HG03558 (cell line): Measurements from ENCODE around the gene GNLY.

Source experiments
- ATAC-seq: cut with Tn5 transposase; IDR thresholded peaks from one replicate; pipeline ENCODE4 v1.9.1; 2021; ENCODE audit warnings: moderate number of reproducible peaks; ENCODE audit not compliant: unreplicated experiment; ENCODE audit errors: extremely low read depth

GNLY gene

DNA sequence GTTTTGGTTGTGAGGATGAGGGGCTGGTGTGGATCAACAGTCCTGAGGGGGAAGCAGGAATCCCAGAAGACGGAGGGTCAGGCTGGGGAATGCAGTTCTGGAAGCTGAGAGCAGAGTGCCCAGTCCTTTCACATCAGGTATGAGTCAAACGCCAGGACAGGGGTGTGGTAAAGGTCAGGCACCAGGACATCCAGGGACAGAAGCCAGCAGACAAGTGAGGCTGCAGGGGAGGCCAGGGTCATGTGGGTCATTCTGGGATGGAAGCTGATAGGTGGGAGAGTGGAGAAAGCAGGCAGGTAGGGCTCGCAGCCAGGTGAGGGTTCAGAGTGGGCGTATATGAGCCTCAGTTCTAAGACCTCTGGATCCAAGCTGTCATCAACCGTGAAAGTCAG, 12.8 kb upstream of the GNLY start:
- ATAC-seq = no peak

DNA sequence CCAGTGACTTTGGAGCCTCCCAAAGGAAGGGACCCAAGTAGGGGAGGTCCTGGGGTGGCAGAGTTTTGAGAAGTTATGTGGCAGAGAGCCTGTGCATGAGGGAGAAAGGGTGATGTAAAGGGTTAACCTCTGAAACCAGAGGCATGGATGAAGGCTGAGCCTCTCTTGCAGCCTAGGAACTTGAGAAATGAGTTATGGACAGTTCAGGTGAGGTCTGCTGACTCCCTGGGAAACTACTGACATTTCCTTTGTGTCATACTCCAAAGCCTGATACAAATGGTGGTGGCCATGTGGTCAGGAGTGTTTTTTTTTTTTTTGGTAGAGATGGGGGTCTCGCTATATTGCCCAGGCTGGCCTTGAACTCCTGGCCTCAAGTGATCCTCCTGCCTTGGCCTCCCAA, 12.4 kb upstream of the GNLY start:
- no peak for ATAC-seq

DNA sequence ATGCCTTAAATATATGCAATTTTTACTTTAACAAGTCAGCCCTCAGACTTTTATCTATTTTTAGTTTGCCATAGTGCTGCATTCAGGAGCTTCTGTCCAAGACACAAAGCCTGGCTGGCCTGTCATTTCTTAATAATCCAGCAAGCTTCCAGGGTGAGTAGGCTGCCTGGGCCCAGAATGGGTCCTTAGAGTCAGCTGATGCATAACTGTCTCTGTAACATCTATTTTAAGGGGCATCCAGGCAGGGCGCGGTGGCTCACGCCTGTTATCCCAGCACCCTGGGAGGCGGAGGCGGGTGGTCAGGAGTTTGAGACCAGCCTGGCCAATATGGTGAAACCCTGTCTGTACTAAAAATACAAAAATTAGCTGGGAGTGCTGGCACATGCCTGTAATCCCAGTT, 11.8 kb upstream of the GNLY start:
- ATAC-seq = no peak

DNA sequence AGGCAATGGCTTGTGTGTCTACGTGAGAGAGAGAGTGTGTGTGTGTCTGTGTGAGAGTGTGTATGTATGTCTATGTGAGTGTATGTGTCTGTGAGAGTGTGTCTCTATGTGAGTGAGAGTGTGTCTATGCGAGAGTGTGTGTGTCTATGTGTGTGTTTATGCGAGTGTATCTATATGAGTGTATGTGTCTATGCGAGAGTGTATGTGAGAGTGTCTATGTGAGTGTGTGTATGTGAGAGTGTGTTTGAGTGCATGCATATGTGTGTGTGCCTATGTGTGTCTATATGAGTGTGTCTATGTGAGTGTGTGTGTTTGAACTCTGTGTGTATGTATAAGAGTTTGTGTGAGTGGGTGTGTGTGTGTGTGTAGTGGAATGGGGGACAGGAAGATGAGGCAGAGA, 9.8 kb upstream of the GNLY start:
- no peak for ATAC-seq

DNA sequence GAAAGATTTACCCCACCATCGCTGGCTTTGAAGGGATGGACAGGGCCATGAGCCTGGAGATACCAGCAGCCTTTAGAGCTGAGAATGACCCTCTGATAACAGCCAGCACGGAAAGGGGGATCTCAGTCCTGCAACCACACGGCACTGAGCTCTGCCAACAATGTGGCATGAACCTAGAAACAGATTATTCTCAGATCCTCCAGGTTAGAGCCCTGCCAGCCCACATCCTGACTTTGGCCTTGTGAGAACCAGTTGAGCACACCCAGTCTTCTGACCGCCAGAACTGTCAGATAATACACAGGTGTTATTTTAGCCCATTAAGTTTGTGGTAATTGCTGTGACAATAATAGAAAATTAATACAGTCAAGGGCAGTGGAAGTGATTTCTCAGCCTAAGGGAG, 9.4 kb upstream of the GNLY start:
- no peak for ATAC-seq

DNA sequence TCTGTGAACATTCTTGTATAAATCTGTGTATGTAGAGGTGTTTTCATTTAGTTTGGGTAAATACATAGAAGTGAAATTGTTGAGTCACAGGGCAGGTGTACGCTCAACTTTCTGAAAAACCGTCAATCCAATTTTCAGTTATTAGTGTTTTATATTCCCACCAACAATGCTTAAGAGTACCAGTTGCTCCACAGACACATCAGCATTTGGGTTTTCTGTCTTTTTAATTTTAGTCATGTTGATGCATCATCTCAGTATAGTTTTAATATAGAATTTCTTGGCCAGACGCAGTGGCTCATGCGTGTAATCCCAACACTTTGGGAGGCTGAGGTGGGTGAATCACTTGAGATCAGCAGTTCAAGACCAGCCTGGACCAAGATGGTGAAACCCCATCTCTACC, 3.2 kb upstream of the GNLY start:
- ATAC-seq = no peak

DNA sequence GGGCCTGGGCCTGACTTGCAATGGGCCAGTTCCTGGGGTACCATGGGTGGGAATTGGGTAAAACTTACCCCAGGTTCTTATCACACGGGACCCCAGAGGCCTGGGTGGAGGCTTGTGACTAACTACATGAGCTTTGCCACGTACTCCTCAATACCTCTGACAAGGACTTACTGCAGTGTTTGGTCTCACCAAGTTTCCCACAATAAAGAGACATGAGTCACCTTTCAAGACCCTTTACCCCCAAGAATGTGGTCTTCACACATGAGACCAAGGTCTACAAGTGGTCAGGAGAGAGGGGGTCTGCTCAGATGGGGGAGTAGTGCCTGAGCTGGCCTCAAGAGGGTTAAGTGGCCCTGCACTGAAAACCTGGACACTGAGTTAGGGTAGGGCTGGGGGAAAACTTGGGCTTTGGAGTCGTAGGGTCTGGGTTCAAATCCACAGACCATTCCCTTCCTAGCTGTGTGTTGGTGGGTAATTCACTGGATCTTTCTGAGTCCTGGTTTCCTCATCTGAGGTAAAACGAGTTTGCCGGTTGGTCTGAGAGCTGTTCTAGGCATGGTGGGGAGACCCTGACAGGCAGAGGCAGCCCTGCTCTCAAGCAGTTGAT, 2.0 kb upstream of the GNLY start:
- no peak for ATAC-seq

DNA sequence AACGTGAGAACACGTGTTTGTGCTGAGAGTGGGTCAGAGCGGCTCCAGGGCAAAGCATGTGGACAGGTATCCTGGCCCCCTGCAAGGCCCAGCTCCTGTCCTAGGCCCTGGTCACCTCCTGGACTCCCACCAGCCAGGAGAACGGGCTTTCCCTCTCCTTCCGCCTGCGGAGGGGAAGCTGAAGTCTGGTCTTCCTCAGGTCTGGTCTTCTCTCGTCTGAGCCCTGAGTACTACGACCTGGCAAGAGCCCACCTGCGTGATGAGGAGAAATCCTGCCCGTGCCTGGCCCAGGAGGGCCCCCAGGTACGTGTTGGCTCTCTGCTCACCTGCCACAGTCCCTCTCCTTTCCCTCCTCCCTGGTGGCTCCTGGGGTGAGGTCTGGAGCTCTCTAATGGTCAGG, 963 bp downstream of the GNLY start:
- no peak for ATAC-seq

DNA sequence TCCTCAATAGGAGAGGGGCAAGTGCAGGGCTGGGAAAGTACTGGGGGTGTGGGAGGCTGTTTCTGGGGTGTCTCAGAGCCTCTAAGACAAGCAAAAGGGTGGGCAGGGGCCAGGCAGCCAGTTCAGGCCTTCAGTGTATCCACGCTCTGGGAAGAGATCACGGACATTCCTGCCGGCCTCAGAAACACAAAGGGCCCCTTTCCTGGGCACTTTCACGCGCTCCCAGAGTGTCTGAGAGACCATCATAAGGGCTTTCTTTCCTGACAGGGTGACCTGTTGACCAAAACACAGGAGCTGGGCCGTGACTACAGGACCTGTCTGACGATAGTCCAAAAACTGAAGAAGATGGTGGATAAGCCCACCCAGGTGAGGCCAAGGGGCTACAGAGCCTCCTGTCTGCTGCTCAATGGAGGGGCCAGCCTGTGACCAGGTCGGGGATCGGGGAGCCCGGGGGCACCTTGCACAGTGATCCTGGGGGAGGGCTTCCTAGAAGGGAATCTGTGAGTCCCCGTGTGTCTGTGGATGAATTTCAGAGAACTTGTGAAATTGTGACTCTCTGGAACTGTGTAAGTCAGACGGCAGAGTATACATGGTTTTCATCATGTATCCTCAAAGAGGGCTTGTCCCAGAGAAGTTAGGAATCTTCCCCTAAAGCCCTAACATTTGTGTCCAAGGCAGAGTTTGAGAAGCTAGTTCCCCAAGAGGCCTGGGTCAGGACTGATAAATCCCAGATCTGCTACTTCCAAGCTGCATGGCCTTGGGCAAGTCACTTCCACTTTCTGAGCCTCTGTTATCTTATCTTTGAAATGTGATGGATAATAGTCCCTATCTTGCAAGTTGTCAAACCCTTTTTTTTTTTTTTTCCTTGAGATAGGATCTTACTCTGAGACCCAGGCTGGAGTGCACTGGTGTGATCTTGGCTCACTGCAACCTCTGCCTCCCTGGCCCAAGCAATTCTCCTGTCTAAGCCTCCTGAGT, 1.8 kb downstream of the GNLY start:
- no peak for ATAC-seq

DNA sequence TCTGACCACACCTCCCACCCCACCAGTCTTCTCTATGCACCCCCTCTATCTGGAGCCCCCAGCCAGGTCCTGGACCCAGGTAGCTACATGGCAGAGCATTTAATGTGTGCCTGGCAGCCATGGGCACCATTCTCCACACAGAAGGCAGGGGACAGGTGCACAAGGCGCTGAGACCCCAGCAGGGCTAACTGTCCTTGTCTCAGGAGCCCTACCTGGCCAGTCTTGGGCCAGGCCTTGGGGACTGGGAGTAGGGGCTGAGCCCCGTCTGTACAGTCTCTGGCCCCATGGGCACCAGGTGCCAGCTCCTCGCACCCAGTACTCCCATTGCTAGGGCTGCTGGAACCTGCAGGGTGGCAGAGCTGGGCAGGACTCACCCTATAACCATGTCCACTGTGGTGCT, 2.9 kb downstream of the GNLY start:
- no peak for ATAC-seq

DNA sequence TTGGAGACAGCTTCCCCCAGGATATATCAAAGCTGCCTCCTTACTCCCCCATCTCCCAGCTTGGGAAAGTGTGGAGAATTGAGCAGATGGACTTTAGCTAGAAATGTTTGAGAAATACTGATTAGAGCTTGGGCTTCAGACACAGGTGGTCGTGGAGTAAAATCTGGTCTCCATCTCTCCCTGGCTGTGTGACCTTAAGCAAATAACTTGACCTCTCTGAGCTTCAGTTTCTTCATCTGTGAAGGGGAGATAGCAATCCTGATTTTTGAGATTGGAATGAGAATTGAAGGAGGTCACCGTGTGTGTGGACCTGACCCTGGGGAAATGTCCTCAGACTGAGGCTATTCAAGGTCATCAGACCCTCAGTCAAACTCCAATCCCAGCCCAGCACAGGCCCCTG, 3.6 kb downstream of the GNLY start:
- no peak for ATAC-seq

DNA sequence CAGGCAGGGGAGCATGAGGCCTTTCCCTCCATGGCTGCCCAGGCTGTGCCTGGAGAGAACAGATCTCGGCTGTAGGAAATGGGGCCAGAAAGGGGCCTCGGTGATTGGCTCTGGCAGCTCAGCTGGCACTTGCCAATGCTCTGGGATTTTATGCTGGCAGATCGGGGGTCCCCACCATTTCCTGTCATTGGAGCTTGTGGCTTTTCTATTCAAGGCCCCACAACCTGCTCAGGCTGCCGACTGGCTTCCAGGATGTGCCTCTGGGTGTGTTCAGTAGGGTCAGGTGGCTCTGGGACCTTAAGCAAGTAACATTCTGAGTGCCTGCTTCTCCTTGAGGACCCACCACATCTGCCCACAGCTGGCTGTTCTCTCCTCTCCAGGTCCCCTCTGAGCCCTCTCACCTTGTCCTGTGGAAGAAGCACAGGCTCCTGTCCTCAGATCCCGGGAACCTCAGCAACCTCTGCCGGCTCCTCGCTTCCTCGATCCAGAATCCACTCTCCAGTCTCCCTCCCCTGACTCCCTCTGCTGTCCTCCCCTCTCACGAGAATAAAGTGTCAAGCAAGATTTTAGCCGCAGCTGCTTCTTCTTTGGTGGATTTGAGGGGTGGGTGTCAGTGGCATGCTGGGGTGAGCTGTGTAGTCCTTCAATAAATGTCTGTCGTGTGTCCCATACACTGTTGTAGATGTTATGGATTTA, 4.2 kb downstream of the GNLY start:
- ATAC-seq = no peak

DNA sequence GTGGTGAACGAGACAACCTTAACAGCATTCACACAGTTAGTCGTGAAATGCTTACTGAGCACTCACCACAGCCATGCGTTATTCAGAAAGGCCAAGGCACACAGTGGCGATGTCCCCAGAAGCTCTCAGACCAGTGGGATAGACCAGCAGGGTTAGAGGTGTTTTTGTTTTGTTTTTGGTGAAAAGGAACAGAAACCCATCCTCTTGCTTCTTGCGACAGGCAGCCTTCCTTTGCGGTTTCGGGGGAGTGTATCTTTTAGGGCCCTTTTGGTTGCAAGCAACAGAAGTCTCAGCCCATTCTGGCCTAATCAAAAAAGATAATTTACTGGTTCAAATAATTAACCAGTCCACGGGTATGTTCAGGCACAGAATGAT, 4.7 kb downstream of the GNLY start:
- ATAC-seq = no peak

DNA sequence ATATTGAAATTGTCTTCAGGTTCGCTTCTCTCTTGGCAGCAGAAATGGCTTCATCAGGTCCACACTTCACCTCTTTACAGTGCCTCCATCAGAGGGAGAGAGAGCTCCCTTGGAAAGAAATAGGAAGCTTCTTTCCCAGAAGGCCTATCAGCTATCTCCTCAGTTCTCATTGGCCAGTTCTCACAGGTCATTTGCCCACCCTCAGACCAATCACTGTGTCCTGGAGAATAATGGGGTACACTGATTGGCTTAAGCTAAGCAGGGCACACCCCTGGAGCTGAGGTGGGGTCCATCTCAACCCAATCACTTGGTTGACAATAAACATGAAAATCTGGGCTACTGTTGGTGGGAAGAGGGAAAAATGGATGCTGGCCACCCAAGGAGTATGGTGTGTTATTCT, 5.2 kb downstream of the GNLY start:
- ATAC-seq = no peak

DNA sequence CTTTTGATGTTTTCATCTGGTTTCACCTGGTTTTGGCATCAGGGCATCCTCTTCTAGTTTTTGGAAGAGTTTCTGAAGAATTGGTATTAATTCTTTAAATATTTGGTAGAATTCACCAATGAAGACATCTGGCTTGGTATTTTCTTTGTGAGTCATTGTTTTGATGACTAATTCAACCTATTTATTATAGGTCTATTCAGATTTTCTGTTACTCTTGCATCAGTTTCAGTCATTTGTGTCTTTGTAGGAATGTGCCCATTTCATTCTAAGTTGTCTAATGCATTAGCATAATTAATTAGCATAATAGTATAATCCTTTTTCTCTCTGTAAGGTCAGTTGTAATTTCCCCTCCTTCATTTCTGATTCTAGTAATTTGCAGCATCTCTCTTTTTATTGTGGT, 8.0 kb downstream of the GNLY start:
- no peak for ATAC-seq

DNA sequence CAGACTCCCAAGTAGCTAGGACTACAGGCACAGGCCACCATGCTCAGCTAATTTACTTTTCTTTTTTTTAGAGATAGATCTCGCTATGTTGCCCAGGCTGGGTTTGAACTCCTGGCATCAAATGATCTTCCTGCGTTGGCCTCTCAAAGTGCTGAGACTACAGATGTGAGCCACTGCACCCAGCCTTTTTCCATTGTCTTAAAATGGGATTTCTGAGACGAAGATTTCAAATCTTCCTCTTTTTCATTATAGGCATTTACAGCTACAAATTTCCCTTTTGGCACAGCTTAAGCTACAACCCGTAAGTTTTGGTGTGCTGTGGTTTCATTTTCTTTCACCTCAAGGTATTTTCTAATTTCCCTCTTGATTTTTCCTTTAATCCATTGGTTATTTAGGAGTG, 8.6 kb downstream of the GNLY start:
- no peak for ATAC-seq

DNA sequence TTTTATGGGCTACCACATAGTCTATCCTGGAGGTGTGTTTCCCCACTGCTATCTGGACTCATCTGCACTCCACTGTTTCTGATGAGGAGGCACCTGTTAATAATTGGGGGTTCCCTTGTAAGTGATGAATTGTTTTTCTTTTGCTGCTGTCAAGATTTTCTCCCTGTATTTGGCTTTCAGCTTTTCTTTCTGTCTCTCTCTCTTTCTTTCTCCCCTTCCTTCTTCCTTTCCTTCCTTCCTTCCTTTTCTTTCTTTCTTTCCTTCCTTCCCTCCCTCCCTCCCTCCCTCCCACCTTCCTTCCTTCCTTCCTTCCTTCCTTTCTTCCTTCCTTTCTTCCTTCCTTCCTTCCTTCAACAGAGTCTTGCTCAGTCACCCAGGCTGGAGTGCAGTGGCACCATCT, 9.2 kb downstream of the GNLY start:
- no peak for ATAC-seq

DNA sequence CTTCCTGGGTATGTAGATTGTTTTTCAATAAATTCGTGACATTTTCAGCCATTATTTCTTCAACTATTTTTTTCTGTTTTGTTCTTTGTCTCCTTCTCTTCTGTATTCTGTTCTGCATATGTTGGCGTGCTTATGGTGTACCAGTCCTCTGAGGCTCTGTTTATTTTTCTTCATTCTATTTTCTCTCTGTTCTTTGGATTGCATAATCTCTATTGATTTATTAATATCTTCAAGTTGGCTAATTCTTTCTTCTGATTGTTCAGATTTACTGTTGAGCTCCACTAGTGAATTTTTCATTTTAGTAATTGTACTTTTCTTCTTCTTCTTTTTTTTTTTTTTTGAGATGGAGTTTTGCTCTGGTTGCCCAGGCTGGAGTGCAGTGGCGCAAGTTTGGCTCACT, 9.9 kb downstream of the GNLY start:
- ATAC-seq = no peak

DNA sequence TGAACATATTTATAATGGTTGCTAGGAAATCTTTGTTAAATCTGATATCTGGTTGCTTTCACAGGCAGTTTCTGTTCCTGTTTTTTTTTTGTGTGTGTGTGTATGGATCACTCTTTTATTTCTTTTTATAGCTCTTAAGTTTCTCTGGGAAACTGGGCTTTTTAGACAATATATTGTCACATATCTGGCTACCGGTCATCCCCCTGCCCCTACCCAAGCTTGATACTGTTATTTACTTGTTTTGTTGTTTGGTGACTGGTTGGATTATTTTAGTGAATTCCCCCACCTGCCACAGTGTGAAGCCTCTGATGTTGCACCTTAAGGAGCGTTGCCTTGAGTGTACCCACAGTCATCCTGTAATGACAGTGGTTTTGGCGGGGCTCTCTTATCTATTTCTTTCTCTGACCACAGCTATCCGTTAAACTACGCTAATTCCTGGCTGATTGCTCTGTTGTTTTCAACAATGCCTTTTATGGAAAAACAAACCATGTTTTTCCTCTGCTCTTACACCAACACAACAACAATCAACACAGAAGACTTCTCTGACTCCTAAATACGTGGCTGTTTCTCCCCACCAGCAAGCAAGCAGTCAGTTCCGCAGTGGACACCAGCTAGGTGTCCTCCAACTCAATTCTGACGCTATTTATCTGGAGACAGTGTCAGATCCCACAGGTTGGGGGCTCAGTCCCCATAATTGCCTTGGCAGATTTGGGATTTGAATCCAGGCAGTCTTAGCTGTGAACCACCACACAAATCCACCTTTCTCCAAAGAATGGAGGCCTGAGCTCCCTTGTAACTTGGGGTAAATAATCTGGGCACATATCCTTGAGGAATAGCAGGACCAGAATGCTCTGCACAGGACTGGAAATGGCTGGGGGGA, 10.9 kb downstream of the GNLY start:
- ATAC-seq = no peak

DNA sequence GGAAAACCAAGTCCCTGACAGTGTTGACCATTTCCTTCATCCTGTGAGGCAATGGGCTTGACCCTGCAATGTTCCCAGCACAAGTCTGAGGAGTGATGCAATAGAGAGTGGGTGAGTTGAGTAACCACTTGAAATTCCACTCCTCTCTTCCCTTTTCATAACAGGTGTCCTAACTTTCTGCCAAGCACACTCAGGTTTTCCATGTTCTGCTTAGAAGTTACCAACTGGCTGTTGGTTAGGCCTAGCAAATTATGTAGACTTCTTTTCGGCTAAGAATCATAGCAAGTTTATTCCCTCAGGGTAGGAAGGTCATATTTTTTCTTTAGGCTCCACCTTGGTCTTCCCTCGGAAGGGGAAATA, 11.5 kb downstream of the GNLY start:
- ATAC-seq = no peak

DNA sequence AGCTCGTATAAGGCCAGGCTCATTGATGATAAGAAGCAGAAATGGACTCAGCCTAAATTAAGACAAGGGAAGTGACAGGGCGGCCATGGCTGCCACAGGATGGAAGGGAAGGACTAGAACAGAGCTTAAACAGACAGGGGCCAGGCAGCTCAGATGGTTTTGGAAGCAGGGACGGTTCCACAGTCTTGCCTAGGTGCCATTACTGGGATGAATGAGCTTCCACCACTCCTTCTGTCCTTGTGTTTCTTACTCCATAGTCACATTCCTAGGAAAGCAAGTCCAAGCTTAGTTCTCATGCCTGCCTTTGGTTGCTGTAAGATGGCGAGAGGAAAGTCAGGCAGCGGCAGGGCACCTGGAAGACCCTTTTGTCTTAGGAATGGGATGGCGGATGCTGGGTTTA, 11.9 kb downstream of the GNLY start:
- no peak for ATAC-seq
